ENCODE data around the gene MAPK10.

The MAPK10 gene

DNA sequence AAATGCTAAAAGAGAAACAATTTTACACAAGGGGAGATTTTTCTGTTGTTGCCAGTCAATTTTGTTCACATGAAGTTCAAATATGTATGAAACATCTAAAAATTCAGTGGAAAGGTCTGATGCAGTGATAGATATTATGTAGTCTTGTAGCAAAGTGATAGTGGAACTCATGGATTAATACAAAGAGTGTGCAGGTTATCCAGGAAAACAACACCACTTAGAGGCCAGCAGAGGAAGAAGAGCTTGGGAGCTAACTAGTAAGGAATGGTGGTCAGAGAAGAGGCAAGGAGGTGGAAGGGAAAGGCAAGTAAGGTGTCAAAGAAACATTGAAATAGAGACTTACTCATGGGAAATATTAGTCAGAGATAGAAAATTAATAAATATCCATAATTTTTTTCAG lies 395.6 kb downstream of the MAPK10 start:
- Histone ChIP-seq H3K9me3 (ENCODE audit: control insufficient read depth, insufficient read depth, low read depth, low read length) (no peaks in the 10 kb centered on the region), H3K4me3 (ENCODE audit: low read depth, low read length) (no peak overlapping the region), H3K36me3 (ENCODE audit: control insufficient read depth in 2 of 2, insufficient read depth in 1 of 2, low read length in 2 of 2) (no peaks in the 10 kb centered on the region), H3K27ac (ENCODE audit: extremely low read depth, low read depth, low read length) (no peak overlapping the region), H3K4me1 (ENCODE audit: control insufficient read depth, insufficient read depth, low read length) (no peaks in the 10 kb centered on the region)
- no peak for TF ChIP-seq ZNF133 (tag by site-specific recombination; IDR thresholded peaks at IDR 0.05)
- no peak for TF ChIP-seq ZNF324 (tag by site-specific recombination; IDR thresholded peaks at IDR 0.05)
- TF ChIP-seq, protein P1, sequence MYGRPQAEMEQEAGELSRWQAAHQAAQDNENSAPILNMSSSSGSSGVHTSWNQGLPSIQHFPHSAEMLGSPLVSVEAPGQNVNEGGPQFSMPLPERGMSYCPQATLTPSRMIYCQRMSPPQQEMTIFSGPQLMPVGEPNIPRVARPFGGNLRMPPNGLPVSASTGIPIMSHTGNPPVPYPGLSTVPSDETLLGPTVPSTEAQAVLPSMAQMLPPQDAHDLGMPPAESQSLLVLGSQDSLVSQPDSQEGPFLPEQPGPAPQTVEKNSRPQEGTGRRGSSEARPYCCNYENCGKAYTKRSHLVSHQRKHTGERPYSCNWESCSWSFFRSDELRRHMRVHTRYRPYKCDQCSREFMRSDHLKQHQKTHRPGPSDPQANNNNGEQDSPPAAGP (tag by site-specific recombination; IDR thresholded peaks at IDR 0.05) = no peak
- TF ChIP-seq ZNF423 (tag by site-specific recombination; IDR thresholded peaks at IDR 0.05) = no peak
- TF ChIP-seq, protein P2, sequence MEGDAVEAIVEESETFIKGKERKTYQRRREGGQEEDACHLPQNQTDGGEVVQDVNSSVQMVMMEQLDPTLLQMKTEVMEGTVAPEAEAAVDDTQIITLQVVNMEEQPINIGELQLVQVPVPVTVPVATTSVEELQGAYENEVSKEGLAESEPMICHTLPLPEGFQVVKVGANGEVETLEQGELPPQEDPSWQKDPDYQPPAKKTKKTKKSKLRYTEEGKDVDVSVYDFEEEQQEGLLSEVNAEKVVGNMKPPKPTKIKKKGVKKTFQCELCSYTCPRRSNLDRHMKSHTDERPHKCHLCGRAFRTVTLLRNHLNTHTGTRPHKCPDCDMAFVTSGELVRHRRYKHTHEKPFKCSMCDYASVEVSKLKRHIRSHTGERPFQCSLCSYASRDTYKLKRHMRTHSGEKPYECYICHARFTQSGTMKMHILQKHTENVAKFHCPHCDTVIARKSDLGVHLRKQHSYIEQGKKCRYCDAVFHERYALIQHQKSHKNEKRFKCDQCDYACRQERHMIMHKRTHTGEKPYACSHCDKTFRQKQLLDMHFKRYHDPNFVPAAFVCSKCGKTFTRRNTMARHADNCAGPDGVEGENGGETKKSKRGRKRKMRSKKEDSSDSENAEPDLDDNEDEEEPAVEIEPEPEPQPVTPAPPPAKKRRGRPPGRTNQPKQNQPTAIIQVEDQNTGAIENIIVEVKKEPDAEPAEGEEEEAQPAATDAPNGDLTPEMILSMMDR (tag by site-specific recombination; IDR thresholded peaks at IDR 0.05) = 0 out of 2 replicates have a peak, but pooled peaks have one; percentile 16
- TF ChIP-seq, protein P3, sequence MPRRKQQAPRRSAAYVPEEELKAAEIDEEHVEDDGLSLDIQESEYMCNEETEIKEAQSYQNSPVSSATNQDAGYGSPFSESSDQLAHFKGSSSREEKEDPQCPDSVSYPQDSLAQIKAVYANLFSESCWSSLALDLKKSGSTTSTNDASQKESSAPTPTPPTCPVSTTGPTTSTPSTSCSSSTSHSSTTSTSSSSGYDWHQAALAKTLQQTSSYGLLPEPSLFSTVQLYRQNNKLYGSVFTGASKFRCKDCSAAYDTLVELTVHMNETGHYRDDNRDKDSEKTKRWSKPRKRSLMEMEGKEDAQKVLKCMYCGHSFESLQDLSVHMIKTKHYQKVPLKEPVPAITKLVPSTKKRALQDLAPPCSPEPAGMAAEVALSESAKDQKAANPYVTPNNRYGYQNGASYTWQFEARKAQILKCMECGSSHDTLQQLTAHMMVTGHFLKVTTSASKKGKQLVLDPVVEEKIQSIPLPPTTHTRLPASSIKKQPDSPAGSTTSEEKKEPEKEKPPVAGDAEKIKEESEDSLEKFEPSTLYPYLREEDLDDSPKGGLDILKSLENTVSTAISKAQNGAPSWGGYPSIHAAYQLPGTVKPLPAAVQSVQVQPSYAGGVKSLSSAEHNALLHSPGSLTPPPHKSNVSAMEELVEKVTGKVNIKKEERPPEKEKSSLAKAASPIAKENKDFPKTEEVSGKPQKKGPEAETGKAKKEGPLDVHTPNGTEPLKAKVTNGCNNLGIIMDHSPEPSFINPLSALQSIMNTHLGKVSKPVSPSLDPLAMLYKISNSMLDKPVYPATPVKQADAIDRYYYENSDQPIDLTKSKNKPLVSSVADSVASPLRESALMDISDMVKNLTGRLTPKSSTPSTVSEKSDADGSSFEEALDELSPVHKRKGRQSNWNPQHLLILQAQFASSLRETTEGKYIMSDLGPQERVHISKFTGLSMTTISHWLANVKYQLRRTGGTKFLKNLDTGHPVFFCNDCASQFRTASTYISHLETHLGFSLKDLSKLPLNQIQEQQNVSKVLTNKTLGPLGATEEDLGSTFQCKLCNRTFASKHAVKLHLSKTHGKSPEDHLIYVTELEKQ (tag by site-specific recombination; IDR thresholded peaks at IDR 0.05; ENCODE audit: borderline replicate concordance) = no peak
- TF ChIP-seq ZBTB48 (tag by site-specific recombination; IDR thresholded peaks at IDR 0.05) = no peak
- POLR2A ChIA-PET = no interaction called here
- CTCF ChIA-PET = interaction anchor here (0.5 to 4.8 kb wide), 2 partner anchors 131 to 167 kb away, joined by 4 to 28 read pairs; no protein-coding TSS in a partner anchor

DNA sequence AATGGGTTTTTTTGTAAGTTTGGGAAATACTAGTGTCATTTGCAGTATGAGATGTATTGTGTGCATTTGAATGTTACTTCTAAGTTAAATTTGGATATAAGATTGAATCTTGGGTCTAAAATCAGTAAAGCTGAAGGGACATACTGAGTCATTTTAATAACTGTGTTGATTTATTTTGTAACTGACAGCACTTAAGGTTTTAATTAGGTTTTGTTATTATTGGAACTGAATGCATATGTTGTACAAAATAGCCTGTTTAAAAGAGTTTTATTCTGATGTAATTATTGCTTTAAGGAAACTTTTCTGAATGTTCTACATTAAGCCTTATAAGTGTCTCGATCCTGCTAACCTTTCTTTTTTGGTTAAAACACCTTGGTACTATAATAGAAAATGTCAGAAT lies 396.6 kb downstream of the MAPK10 start:
- POLR2A ChIA-PET = no interaction called here
- H3K4me1 ChIP-seq (ENCODE audit: control insufficient read depth, insufficient read depth, low read length) = no peaks in the 10 kb centered on the region
- CTCF ChIA-PET = interaction anchor here (0.7 to 4.8 kb wide), 3 partner anchors 9 to 166 kb away, joined by 3 to 28 read pairs (median 4); no protein-coding TSS in a partner anchor
- no peak overlapping the region for H3K4me3 ChIP-seq (ENCODE audit: low read depth, low read length)
- H3K27ac ChIP-seq (ENCODE audit: extremely low read depth, low read depth, low read length) = no peak overlapping the region
- no peaks in the 10 kb centered on the region for H3K36me3 ChIP-seq (ENCODE audit: control insufficient read depth in 2 of 2, insufficient read depth in 1 of 2, low read length in 2 of 2)
- no peaks in the 10 kb centered on the region for H3K9me3 ChIP-seq (ENCODE audit: control insufficient read depth, insufficient read depth, low read depth, low read length)
- no peak for TF ChIP-seq ZNF132 (tag by site-specific recombination; IDR thresholded peaks at IDR 0.05; ENCODE audit: borderline replicate concordance)
- TF ChIP-seq, protein P4, sequence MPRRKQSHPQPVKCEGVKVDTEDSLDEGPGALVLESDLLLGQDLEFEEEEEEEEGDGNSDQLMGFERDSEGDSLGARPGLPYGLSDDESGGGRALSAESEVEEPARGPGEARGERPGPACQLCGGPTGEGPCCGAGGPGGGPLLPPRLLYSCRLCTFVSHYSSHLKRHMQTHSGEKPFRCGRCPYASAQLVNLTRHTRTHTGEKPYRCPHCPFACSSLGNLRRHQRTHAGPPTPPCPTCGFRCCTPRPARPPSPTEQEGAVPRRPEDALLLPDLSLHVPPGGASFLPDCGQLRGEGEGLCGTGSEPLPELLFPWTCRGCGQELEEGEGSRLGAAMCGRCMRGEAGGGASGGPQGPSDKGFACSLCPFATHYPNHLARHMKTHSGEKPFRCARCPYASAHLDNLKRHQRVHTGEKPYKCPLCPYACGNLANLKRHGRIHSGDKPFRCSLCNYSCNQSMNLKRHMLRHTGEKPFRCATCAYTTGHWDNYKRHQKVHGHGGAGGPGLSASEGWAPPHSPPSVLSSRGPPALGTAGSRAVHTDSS (tag by site-specific recombination; IDR thresholded peaks at IDR 0.05) = no peak
- TF ChIP-seq, protein P5, sequence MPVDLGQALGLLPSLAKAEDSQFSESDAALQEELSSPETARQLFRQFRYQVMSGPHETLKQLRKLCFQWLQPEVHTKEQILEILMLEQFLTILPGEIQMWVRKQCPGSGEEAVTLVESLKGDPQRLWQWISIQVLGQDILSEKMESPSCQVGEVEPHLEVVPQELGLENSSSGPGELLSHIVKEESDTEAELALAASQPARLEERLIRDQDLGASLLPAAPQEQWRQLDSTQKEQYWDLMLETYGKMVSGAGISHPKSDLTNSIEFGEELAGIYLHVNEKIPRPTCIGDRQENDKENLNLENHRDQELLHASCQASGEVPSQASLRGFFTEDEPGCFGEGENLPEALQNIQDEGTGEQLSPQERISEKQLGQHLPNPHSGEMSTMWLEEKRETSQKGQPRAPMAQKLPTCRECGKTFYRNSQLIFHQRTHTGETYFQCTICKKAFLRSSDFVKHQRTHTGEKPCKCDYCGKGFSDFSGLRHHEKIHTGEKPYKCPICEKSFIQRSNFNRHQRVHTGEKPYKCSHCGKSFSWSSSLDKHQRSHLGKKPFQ (tag by site-specific recombination; IDR thresholded peaks at IDR 0.05) = no peak
- TF ChIP-seq ZNF292 (tag by site-specific recombination; IDR thresholded peaks at IDR 0.05; ENCODE audit: borderline replicate concordance, low read depth) = no peak
- no peak for TF ChIP-seq ZNF571 (tag by site-specific recombination; IDR thresholded peaks at IDR 0.05)
- TF ChIP-seq ZNF138 (tag by site-specific recombination; IDR thresholded peaks at IDR 0.05; ENCODE audit: borderline replicate concordance) = no peak
- no peak for TF ChIP-seq ZNF423 (tag by site-specific recombination; IDR thresholded peaks at IDR 0.05)
- no peak for TF ChIP-seq ZSCAN16 (tag by site-specific recombination; IDR thresholded peaks at IDR 0.05)
- no peak for TF ChIP-seq ZNF791 (tag by site-specific recombination; IDR thresholded peaks at IDR 0.05)
- TF ChIP-seq ZNF585B (tag by site-specific recombination; IDR thresholded peaks at IDR 0.05) = no peak
- TF ChIP-seq ZNF114 (tag by site-specific recombination; IDR thresholded peaks at IDR 0.05) = no peak
- no peak for TF ChIP-seq MZF1 (tag by site-specific recombination; IDR thresholded peaks at IDR 0.05; ENCODE audit: borderline replicate concordance)
- TF ChIP-seq ZFP37 (tag by site-specific recombination; IDR thresholded peaks at IDR 0.05) = no peak
- TF ChIP-seq, protein P6, sequence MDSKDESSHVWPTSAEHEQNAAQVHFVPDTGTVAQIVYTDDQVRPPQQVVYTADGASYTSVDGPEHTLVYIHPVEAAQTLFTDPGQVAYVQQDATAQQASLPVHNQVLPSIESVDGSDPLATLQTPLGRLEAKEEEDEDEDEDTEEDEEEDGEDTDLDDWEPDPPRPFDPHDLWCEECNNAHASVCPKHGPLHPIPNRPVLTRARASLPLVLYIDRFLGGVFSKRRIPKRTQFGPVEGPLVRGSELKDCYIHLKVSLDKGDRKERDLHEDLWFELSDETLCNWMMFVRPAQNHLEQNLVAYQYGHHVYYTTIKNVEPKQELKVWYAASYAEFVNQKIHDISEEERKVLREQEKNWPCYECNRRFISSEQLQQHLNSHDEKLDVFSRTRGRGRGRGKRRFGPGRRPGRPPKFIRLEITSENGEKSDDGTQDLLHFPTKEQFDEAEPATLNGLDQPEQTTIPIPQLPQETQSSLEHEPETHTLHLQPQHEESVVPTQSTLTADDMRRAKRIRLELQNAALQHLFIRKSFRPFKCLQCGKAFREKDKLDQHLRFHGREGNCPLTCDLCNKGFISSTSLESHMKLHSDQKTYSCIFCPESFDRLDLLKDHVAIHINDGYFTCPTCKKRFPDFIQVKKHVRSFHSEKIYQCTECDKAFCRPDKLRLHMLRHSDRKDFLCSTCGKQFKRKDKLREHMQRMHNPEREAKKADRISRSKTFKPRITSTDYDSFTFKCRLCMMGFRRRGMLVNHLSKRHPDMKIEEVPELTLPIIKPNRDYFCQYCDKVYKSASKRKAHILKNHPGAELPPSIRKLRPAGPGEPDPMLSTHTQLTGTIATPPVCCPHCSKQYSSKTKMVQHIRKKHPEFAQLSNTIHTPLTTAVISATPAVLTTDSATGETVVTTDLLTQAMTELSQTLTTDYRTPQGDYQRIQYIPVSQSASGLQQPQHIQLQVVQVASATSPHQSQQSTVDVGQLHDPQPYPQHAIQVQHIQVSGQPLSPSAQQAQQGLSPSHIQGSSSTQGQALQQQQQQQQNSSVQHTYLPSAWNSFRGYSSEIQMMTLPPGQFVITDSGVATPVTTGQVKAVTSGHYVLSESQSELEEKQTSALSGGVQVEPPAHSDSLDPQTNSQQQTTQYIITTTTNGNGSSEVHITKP (tag by site-specific recombination; IDR thresholded peaks at IDR 0.05) = no peak
- TF ChIP-seq ZNF701 (tag by site-specific recombination; IDR thresholded peaks at IDR 0.05) = no peak
- TF ChIP-seq ZNF777 (tag by site-specific recombination; IDR thresholded peaks at IDR 0.05; ENCODE audit: borderline replicate concordance) = no peak

All from HEK293 (cell line).